ENCODE measurements around the gene CLSTN2. TPM values are rescaled to one million over a fixed set of nuclear protein-coding genes. Genes with fewer than 3 reads are reported as not detected.

CLSTN2 gene
- total RNA-seq, 2 donors from 2014 or later, result 3.5 to 60.3 TPM

DNA sequence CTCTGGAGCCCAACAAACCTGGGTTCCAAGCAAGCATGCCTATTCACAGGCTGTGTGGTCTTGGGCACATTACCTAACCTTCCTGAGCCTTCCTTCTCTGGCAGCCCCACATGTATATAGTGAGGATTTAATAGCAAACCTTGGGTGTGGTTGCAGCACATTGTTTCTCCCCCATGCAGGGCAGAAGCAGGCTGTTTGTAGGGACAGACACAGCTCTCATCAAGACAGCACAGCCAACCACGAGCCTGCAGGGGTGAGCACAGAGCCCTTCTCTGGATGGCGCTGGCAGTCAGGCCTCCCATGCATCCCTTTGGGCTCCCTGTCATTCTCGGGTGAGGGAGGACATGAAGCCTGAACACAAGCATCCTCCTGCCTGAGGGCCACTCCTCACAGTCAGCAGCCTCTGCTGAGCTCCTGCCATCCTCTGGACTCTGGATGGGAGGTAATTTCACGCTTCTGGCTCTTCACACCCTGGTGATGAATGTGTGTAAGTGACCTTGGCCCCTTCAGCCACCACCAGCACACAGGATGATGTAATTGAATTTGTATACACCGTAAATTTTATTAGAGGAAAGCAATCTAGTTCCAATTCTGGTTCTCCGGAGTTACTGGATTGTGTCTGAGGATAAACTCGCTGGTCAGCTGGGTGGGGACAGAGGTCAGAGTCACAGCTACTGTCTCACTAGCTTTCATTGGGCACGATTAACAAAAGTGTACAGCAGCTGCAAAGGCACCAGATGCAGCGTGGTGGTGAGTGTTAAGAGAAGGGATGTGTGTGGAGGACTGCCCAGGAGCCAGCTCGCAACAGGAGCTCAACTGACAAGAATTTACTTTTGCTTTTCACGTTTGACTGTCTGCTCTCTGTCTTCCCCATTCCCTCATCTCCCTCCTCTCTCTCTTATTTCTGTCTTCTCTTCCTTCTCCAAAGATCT, 118.1 kb downstream of the CLSTN2 start:
- TF ChIP-seq POLR2A (IDR thresholded peaks at IDR 0.05) (no peak), POLR2AphosphoS5 (IDR thresholded peaks at IDR 0.05) (no peak)
- TF ChIP-seq, protein P1, sequence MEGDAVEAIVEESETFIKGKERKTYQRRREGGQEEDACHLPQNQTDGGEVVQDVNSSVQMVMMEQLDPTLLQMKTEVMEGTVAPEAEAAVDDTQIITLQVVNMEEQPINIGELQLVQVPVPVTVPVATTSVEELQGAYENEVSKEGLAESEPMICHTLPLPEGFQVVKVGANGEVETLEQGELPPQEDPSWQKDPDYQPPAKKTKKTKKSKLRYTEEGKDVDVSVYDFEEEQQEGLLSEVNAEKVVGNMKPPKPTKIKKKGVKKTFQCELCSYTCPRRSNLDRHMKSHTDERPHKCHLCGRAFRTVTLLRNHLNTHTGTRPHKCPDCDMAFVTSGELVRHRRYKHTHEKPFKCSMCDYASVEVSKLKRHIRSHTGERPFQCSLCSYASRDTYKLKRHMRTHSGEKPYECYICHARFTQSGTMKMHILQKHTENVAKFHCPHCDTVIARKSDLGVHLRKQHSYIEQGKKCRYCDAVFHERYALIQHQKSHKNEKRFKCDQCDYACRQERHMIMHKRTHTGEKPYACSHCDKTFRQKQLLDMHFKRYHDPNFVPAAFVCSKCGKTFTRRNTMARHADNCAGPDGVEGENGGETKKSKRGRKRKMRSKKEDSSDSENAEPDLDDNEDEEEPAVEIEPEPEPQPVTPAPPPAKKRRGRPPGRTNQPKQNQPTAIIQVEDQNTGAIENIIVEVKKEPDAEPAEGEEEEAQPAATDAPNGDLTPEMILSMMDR (IDR thresholded peaks at IDR 0.05), result no peak
- H3K4me3 ChIP-seq, result no peak overlapping the region
- no peak overlapping the region for H3K27ac ChIP-seq
- H3K4me1 ChIP-seq (replicated peaks), result no peaks in the 10 kb centered on the region
- DNase-seq (ENCODE audit: low spot score), result no peak
- 38% methylated on average over 11 of the region's 11 CpGs for WGBS
- intact Hi-C loops (cut with DNase I), result no loop called here
- H3K27me3 ChIP-seq (replicated peaks; ENCODE audit: insufficient read depth), result no peaks in the 10 kb centered on the region
- H3K9me3 ChIP-seq, result no peaks in the 10 kb centered on the region
- H3K36me3 ChIP-seq, result no peaks in the 10 kb centered on the region

DNA sequence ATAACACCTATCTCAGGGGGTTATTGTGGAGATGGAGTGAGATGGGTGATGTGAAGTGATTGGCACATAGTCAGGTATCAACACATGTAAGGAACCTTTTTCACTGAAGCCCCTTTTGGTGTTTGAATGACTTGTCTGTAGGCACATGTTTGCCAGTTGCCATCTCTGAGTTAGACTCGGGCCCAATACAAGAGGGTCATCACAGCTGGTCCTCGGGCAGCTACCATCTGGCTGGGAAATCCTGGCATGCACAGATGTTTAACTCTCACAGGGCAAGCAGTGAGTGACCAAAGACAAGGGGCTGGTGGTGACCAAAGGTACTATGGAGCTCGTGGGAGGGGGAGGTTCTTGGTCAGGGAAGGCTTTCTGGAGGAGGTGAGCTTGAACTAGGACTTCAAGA, 118.8 kb downstream of the CLSTN2 start:
- Histone ChIP-seq H3K27me3 (replicated peaks; ENCODE audit: insufficient read depth) (no peaks in the 10 kb centered on the region), H3K27ac (no peak overlapping the region), H3K36me3 (no peaks in the 10 kb centered on the region), H3K9me3 (no peaks in the 10 kb centered on the region), H3K4me1 (replicated peaks) (no peaks in the 10 kb centered on the region), H3K4me3 (no peak overlapping the region)
- WGBS, result 89% methylated on average over 3 of the region's 3 CpGs
- no peak for DNase-seq (ENCODE audit: low spot score)
- intact Hi-C loops (cut with DNase I), result no loop called here
- TF ChIP-seq, protein P1 (IDR thresholded peaks at IDR 0.05), result no peak
- TF ChIP-seq POLR2A (IDR thresholded peaks at IDR 0.05) (no peak), POLR2AphosphoS5 (IDR thresholded peaks at IDR 0.05) (no peak)

GRCh38 chr3:140055092-140055791, 120.3 kb downstream of the CLSTN2 start:
- H3K36me3 ChIP-seq, result no peaks in the 10 kb centered on the region
- H3K4me3 ChIP-seq, result no peak overlapping the region
- no peaks in the 10 kb centered on the region for H3K4me1 ChIP-seq (replicated peaks)
- TF ChIP-seq POLR2AphosphoS5 (IDR thresholded peaks at IDR 0.05) (no peak), POLR2A (IDR thresholded peaks at IDR 0.05) (no peak)
- TF ChIP-seq, protein P1 (IDR thresholded peaks at IDR 0.05), result no peak
- intact Hi-C loops (cut with DNase I), result no loop called here
- no peak overlapping the region for H3K27ac ChIP-seq
- 88% methylated on average over 6 of the region's 6 CpGs for WGBS
- DNase-seq (ENCODE audit: low spot score), result no peak
- peaks cover 2% of the 10 kb centered on the region for H3K27me3 ChIP-seq (replicated peaks; ENCODE audit: insufficient read depth)
- no peaks in the 10 kb centered on the region for H3K9me3 ChIP-seq

DNA sequence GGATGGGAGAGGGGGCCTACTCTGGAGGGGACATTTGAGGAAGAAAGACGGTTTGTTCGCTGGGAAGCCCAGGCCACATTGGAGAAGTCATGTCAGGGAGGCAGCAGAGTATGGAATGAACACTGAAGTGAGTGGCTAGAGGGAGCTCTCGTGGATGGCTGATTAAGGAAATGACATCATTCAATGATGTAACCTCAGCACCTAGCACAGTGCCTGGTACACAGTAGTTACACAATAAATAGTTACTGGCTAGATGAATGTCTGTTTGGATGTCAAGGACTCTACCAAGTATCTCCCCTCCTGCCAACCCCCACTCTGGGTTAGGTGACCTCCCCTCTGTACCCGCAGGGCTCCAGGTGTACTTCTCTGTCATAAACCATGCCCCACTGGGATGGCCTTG, 121.1 kb downstream of the CLSTN2 start:
- TF ChIP-seq POLR2AphosphoS5 (IDR thresholded peaks at IDR 0.05) (no peak), POLR2A (IDR thresholded peaks at IDR 0.05) (no peak)
- TF ChIP-seq, protein P1 (IDR thresholded peaks at IDR 0.05), result no peak
- H3K36me3 ChIP-seq, result no peaks in the 10 kb centered on the region
- no peak overlapping the region for H3K4me3 ChIP-seq
- no peaks in the 10 kb centered on the region for H3K4me1 ChIP-seq (replicated peaks)
- WGBS, result 94% methylated on average over 4 of the region's 4 CpGs
- no peak overlapping the region for H3K27ac ChIP-seq
- H3K27me3 ChIP-seq (replicated peaks; ENCODE audit: insufficient read depth), result peaks cover 2% of the 10 kb centered on the region
- no peak for DNase-seq (ENCODE audit: low spot score)
- no peaks in the 10 kb centered on the region for H3K9me3 ChIP-seq
- intact Hi-C loops (cut with DNase I), result no loop called here

All from prostate gland (tissue), 2 donors.